GM23338 (cell line): Measurements from ENCODE around the gene CYTH3.

ENCODE experiments used
- CREB1 ChIP-seq: fragments of 250-450 bp; sonication (Bioruptor Pico); IDR thresholded peaks from 2 replicates; pipeline ENCODE4 v1.5.0; 2020; ENCODE audit warnings: low read depth, mild to moderate bottlenecking, moderate library complexity
- CTCF ChIP-seq, 2 experiments: fragments of 200-600 bp in 1 of 2; sonication (generic) in 1 of 2; conservative IDR thresholded peaks; 2 replicates each; pipeline versions ENCODE4 v1.5.1 to v1.6.1; 2016 to 2017; ENCODE audit warnings: antibody characterized with exemption in 2 of 2, low read depth in 2 of 2, mild to moderate bottlenecking in 2 of 2, moderate library complexity in 1 of 2
- ETS1 ChIP-seq: IDR thresholded peaks from 2 replicates; pipeline ENCODE4 v1.6.1; 2016; ENCODE audit warnings: antibody characterized with exemption
- EZH2 ChIP-seq: fragments of 200-600 bp; sonication (generic); IDR thresholded peaks from one replicate; pipeline ENCODE4 v1.8.0; 2017; ENCODE audit warnings: antibody characterized with exemption, mild to moderate bottlenecking, low read depth; ENCODE audit not compliant: unreplicated experiment
- EZH2phosphoT487 ChIP-seq: fragments of 200-600 bp; sonication (generic); IDR thresholded peaks from one replicate; pipeline ENCODE4 v1.8.1; 2018; ENCODE audit warnings: antibody characterized with exemption; ENCODE audit not compliant: unreplicated experiment
- JUNB ChIP-seq: IDR thresholded peaks from one replicate; pipeline ENCODE4 v1.6.1; 2016; ENCODE audit warnings: antibody characterized with exemption; ENCODE audit not compliant: unreplicated experiment
- POLR2AphosphoS5 ChIP-seq: IDR thresholded peaks from 2 replicates; pipeline ENCODE4 v1.6.1; 2016; ENCODE audit warnings: antibody characterized with exemption, low read depth
- REST ChIP-seq: IDR thresholded peaks from one replicate; pipeline ENCODE4 v1.6.1; 2018; ENCODE audit warnings: antibody characterized with exemption; ENCODE audit not compliant: unreplicated experiment
- STAT1 ChIP-seq: IDR thresholded peaks from one replicate; pipeline ENCODE4 v1.6.1; 2016; ENCODE audit warnings: antibody characterized with exemption; ENCODE audit not compliant: unreplicated experiment
- ZNF114 ChIP-seq: fragments of 250-450 bp; sonication (Bioruptor Pico); IDR thresholded peaks from 2 replicates; pipeline ENCODE4 v1.5.0; 2020; ENCODE audit warnings: mild to moderate bottlenecking, moderate library complexity
- ZNF331 ChIP-seq: fragments of 250-450 bp; sonication (Bioruptor Pico); IDR thresholded peaks from 2 replicates; pipeline ENCODE4 v1.5.0; 2020; ENCODE audit warnings: low read depth, mild to moderate bottlenecking, moderate library complexity

GRCh38 chr7:6121141-6121540, 151.3 kb downstream of the CYTH3 start:
- TF ChIP-seq REST (no peak), CTCF (conservative IDR thresholded peaks at IDR 0.05; ENCODE audit: low read depth in 2 of 2) (no peak), EZH2phosphoT487 (no peak), JUNB (no peak), EZH2 (no peak), POLR2AphosphoS5 (no peak), ZNF114 (no peak), STAT1 (no peak), ZNF331 (CRISPR knock-in tag) (no peak), CREB1 (CRISPR knock-in tag) (no peak), ETS1 (no peak)
